GM12873 (cell line): ENCODE measurements around the gene CDH2.

ENCODE experiments used
- TF ChIP-seq, protein P1 (sequence below): IDR thresholded peaks from 2 replicates; pipeline ENCODE4 v1.5.1; 2012; ENCODE audit warnings: low read depth, mild to moderate bottlenecking, moderate library complexity, low read length, control low read depth; ENCODE audit not compliant: insufficient read depth; ENCODE audit errors: missing control alignments

Gene CDH2

GRCh38 chr18:27996801-27997272, 180.1 kb downstream of the CDH2 start:
- TF ChIP-seq, protein P1, sequence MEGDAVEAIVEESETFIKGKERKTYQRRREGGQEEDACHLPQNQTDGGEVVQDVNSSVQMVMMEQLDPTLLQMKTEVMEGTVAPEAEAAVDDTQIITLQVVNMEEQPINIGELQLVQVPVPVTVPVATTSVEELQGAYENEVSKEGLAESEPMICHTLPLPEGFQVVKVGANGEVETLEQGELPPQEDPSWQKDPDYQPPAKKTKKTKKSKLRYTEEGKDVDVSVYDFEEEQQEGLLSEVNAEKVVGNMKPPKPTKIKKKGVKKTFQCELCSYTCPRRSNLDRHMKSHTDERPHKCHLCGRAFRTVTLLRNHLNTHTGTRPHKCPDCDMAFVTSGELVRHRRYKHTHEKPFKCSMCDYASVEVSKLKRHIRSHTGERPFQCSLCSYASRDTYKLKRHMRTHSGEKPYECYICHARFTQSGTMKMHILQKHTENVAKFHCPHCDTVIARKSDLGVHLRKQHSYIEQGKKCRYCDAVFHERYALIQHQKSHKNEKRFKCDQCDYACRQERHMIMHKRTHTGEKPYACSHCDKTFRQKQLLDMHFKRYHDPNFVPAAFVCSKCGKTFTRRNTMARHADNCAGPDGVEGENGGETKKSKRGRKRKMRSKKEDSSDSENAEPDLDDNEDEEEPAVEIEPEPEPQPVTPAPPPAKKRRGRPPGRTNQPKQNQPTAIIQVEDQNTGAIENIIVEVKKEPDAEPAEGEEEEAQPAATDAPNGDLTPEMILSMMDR, result no peak

DNA sequence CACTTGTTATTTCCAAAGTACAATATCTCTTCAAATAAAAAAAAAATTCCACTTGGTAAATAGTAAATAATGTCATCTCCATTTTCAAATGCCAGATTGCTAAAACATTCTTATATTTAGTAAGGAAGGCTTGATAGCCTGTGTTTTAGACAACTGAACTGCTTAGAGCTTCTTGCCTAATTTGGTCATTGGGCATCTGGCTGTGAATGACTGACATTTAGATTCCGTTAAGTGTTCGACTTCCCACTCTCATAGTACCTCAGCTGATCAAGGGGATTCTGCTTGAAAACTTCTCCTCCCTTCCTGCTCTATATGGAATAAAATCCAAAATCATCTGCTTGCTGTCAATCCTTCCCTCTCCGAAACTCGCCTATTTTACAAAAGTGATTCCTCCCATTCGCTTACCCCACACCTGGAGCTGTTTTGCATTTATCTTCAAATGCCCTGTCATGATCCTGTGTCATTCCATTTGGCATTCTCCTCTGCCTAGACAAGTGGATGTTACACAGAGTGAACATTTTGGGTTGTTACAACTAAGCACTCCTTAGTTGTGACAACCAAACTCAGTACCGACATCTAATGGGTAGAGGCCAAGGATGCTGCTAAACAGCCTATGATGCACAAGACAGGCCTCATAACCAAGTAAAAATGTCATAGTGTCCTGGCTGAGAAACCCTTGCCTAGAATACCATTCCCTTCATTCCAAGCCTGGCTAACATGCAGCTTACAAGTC, 181.0 kb downstream of the CDH2 start:
- TF ChIP-seq, protein P1, result no peak

DNA sequence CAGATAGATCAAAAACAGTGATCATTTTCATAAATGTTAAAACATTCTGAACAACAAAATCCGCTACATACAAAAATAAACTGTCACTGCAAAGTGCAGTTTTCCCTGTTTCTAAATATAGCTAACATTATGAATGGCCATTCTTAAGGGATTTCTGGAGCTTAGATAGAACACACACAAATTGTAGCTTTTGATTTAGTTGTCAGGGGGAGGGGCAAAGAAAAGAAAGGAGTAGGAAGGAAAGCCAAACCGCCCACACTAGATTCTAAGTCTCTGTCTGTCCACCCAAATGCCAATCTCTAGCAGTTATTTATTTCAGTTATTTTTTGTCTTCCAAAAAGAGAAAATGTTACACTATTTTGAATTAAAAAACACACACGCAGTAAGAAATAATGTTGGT, 182.4 kb downstream of the CDH2 start:
- TF ChIP-seq, protein P1, result no peak

DNA sequence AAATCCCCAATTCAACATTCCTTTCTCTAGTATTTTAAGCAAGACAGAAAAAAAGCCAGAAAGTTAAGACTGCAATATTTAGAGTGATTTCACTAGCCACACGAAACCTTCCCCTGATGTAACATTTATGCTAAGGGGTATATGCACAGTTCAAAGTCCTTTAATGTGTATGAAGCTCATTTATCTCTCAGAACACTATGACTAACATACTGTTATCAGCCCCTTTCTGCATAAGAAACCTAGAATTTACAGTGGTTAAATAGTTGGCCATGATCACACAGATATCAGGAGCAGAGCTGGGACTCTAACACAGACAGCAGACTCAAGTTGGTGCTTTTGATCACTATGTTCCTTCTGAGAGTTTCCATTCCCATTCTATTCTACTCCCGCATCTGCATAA, 185.5 kb downstream of the CDH2 start:
- TF ChIP-seq, protein P1, result no peak

DNA sequence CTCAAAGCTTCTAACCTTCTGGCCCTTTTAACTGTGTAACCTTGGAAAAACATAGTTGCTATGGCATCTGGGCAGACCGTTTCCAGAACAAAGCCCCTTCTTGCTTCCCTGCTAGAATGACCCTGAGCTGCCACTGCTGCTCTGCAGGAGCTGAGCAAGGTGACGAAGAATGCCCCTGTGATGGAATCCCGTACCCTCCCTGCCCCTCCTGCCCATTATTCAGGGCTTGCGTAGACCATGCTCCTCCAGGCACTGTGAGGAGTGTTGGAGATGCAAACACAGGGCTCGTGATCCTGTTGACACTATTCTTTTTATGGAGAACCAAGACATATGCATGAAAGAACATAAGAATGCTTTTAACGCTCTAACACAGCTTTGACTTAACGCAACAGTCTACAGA, 191.1 kb downstream of the CDH2 start:
- TF ChIP-seq, protein P1, result no peak

DNA sequence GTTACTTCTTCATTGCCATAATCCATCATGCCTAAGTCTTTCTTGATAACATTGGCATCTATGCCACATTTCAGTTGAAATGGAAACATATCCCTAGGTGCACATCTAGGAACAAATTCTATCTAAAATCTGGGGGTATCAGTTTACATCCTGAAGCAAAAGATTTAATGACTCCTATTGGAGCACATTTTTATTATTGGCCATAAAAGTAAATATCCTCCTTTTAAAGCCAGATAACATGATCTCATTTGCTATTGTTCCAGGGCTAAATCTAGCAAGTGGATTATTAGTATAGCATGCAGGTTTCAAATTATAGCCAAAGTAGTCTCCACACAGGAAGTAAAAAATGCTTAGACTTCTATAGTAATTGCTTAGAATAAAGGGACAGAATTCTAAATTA, 193.2 kb downstream of the CDH2 start:
- TF ChIP-seq, protein P1, result no peak

DNA sequence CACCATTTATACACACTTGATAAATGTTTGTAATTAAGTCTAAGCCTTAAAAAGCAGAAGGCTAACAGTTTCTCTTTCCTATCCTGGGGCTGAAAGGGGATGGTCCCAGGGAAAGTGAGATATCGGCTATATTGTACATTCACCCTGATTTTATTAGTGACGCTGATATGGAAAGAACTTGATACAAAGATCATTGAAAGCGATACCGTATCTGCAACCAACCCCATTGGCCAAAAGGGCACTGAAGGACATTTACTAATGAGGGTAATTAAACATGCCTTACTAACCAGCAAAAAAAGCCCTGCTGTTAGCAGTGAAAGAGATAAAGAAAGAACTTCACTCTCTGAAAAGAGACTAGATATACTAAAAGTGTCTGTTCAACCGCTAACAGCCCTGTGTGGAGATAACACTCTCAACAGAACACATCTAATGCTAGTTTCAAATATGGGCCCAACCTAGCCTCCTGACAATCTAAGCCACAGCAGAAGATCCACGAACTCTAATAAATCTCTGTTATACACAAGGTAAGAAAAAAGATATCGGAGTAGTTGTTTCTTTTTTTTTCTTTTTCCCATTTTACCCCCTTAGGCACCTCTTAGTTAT, 200.0 kb downstream of the CDH2 start:
- TF ChIP-seq, protein P1, result no peak
